SU-DHL-6 (cell line): ENCODE results near the gene REN.

Experiments
- EZH2phosphoT487 ChIP-seq: fragments of 200-600 bp; sonication (generic), shearing (Covaris generic); conservative IDR thresholded peaks from 2 replicates; pipeline ENCODE4 v1.6.1; 2018; ENCODE audit warnings: mild to moderate bottlenecking, antibody characterized with exemption, low read length, moderate library complexity, mixed read lengths
- TF ChIP-seq, protein P1 (sequence below): fragments of 200-600 bp; sonication (generic); IDR thresholded peaks from one replicate; pipeline ENCODE4 v1.5.1; 2017; ENCODE audit warnings: antibody characterized with exemption, mild to moderate bottlenecking, low read length, moderate library complexity; ENCODE audit not compliant: insufficient read depth, poor library complexity, severe bottlenecking

DNA sequence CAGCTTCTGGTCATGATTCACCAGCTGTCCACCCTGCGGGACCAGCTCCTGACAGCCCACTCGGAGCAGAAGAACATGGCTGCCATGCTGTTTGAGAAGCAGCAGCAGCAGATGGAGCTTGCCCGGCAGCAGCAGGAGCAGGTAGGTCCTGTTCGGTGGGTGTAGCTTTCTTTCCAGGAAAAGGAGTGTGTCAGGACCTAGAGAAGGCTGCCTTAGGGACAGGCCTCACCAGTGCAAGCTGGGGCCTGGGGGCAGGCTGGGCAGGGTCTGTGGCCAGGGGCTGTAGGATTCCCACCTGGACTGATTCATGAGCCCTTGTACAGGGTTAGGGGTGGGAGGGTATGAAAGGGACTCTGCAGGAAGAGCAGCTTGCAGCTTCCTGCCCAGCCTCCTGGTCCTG is 49.6 kb downstream of the REN start:
- TF ChIP-seq, protein P1, sequence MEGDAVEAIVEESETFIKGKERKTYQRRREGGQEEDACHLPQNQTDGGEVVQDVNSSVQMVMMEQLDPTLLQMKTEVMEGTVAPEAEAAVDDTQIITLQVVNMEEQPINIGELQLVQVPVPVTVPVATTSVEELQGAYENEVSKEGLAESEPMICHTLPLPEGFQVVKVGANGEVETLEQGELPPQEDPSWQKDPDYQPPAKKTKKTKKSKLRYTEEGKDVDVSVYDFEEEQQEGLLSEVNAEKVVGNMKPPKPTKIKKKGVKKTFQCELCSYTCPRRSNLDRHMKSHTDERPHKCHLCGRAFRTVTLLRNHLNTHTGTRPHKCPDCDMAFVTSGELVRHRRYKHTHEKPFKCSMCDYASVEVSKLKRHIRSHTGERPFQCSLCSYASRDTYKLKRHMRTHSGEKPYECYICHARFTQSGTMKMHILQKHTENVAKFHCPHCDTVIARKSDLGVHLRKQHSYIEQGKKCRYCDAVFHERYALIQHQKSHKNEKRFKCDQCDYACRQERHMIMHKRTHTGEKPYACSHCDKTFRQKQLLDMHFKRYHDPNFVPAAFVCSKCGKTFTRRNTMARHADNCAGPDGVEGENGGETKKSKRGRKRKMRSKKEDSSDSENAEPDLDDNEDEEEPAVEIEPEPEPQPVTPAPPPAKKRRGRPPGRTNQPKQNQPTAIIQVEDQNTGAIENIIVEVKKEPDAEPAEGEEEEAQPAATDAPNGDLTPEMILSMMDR = no peak
- TF ChIP-seq EZH2phosphoT487 = no peak
